Measurements from ENCODE around the gene PEX12. TPM values are rescaled to one million over a fixed set of nuclear protein-coding genes. Genes with fewer than 3 reads are reported as not detected.

Gene PEX12
- total RNA-seq, 1 experiment from 2014 or later: 3.9 TPM

GRCh38 chr17:35617505-35617904 is 39.1 kb upstream of the PEX12 start:
- intact Hi-C loops (cut with micrococcal nuclease): no loop called here
- Histone ChIP-seq H3K9me3 (ENCODE audit: low read length) (no peaks in the 10 kb centered on the region), H4K20me1 (ENCODE audit: low read length) (peaks cover 8% of the 10 kb centered on the region; the same call in 1 of the 2 replicates), H3K4me3 (ENCODE audit: low read length) (no peak overlapping the region), H3F3A (ENCODE audit: low read length, unreplicated experiment) (no peaks in the 10 kb centered on the region), H3K9me2 (replicated peaks; ENCODE audit: low read length) (no peaks in the 10 kb centered on the region), H3K36me3 (ENCODE audit: low read depth, low read length) (peaks cover 24% of the 10 kb centered on the region), H3K27me3 (ENCODE audit: low read length) (no peaks in the 10 kb centered on the region), H2AFZ (ENCODE audit: low read length) (no peak overlapping the region), H3K4me2 (ENCODE audit: low read length) (no peak overlapping the region), H3K9ac (ENCODE audit: low read length) (no peak overlapping the region), H3K4me1 (ENCODE audit: insufficient read depth, low read length) (no peaks in the 10 kb centered on the region), H3K79me2 (ENCODE audit: low read length) (peaks cover 8% of the 10 kb centered on the region; the same call in 1 of the 2 replicates), H3K27ac (ENCODE audit: low read length) (no peak overlapping the region)
- no peak for ATAC-seq
- TF ChIP-seq EZH2phosphoT487 (IDR thresholded peaks at IDR 0.05; ENCODE audit: borderline replicate concordance, low read length) (no peak), EZH2 (IDR thresholded peaks at IDR 0.05; ENCODE audit: low read length, unreplicated experiment) (no peak)
- TF ChIP-seq, protein P1, sequence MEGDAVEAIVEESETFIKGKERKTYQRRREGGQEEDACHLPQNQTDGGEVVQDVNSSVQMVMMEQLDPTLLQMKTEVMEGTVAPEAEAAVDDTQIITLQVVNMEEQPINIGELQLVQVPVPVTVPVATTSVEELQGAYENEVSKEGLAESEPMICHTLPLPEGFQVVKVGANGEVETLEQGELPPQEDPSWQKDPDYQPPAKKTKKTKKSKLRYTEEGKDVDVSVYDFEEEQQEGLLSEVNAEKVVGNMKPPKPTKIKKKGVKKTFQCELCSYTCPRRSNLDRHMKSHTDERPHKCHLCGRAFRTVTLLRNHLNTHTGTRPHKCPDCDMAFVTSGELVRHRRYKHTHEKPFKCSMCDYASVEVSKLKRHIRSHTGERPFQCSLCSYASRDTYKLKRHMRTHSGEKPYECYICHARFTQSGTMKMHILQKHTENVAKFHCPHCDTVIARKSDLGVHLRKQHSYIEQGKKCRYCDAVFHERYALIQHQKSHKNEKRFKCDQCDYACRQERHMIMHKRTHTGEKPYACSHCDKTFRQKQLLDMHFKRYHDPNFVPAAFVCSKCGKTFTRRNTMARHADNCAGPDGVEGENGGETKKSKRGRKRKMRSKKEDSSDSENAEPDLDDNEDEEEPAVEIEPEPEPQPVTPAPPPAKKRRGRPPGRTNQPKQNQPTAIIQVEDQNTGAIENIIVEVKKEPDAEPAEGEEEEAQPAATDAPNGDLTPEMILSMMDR (conservative IDR thresholded peaks at IDR 0.05; ENCODE audit: low read depth, low read length): no peak
- ChIA-PET POLR2A (ENCODE audit: unreplicated experiment) (no interaction called here), CTCF (no interaction called here)
- BruUV-seq (replicated peaks): no TSS peak
- no peak for DNase-seq

- H3K36me3 ChIP-seq (ENCODE audit: low read depth, low read length): peaks cover 24% of the 10 kb centered on the region
- no TSS peak for BruUV-seq (replicated peaks)
- no peaks in the 10 kb centered on the region for H3K9me2 ChIP-seq (replicated peaks; ENCODE audit: low read length)
- ChIA-PET POLR2A (ENCODE audit: unreplicated experiment) (no interaction called here), CTCF (no interaction called here)
- H3F3A ChIP-seq (ENCODE audit: low read length, unreplicated experiment): no peaks in the 10 kb centered on the region
- no peaks in the 10 kb centered on the region for H3K4me1 ChIP-seq (ENCODE audit: insufficient read depth, low read length)
- peaks cover 8% of the 10 kb centered on the region; the same call in 1 of the 2 replicates for H3K79me2 ChIP-seq (ENCODE audit: low read length)
- no peak overlapping the region for H3K27ac ChIP-seq (ENCODE audit: low read length)
- no peaks in the 10 kb centered on the region for H3K9me3 ChIP-seq (ENCODE audit: low read length)
- ATAC-seq (no peak), DNase-seq (no peak)
- intact Hi-C loops (cut with micrococcal nuclease): no loop called here
- no peak overlapping the region for H3K9ac ChIP-seq (ENCODE audit: low read length)
- H3K4me3 ChIP-seq (ENCODE audit: low read length): no peak overlapping the region
- no peak overlapping the region for H2AFZ ChIP-seq (ENCODE audit: low read length)
- TF ChIP-seq, protein P1 (conservative IDR thresholded peaks at IDR 0.05; ENCODE audit: low read depth, low read length): no peak
- TF ChIP-seq EZH2phosphoT487 (IDR thresholded peaks at IDR 0.05; ENCODE audit: borderline replicate concordance, low read length): no peak
- no peak for TF ChIP-seq EZH2 (IDR thresholded peaks at IDR 0.05; ENCODE audit: low read length, unreplicated experiment)
- H3K27me3 ChIP-seq (ENCODE audit: low read length): no peaks in the 10 kb centered on the region
- H4K20me1 ChIP-seq (ENCODE audit: low read length): peaks cover 8% of the 10 kb centered on the region; the same call in 1 of the 2 replicates
- no peak overlapping the region for H3K4me2 ChIP-seq (ENCODE audit: low read length)
These were observed 38.2 kb upstream of the PEX12 start for GRCh38 chr17:35616536-35616935.

DNA sequence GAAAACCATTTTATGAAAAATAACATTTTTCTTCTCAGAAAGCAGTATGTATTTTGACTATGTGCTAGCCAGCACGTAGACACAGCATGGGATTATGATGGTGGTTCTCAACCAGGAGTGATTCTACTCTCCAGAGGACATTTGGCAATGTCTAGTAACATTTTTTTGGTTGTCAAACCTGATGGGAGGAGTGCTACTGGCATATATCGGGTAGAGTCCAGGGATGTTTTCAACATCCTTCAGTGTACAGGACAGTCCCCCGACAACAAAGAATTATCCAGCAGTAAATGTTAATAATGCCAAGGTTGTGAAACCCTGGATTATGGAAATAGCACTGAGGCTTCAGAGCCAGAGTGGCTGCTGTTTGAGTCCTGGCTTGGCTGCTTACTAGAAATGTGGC is 36.4 kb upstream of the PEX12 start:
- H3K4me1 ChIP-seq (ENCODE audit: insufficient read depth, low read length): no peaks in the 10 kb centered on the region
- H3K9me3 ChIP-seq (ENCODE audit: low read length): no peaks in the 10 kb centered on the region
- ATAC-seq (no peak), DNase-seq (no peak)
- H2AFZ ChIP-seq (ENCODE audit: low read length): no peak overlapping the region
- H3K9ac ChIP-seq (ENCODE audit: low read length): no peak overlapping the region
- H3K9me2 ChIP-seq (replicated peaks; ENCODE audit: low read length): no peaks in the 10 kb centered on the region
- peaks cover 8% of the 10 kb centered on the region; the same call in 1 of the 2 replicates for H4K20me1 ChIP-seq (ENCODE audit: low read length)
- H3K4me2 ChIP-seq (ENCODE audit: low read length): no peak overlapping the region
- intact Hi-C loops (cut with micrococcal nuclease): no loop called here
- CTCF ChIA-PET: no interaction called here
- peaks cover 8% of the 10 kb centered on the region; the same call in 1 of the 2 replicates for H3K79me2 ChIP-seq (ENCODE audit: low read length)
- H3K27me3 ChIP-seq (ENCODE audit: low read length): no peaks in the 10 kb centered on the region
- peaks cover 26% of the 10 kb centered on the region for H3K36me3 ChIP-seq (ENCODE audit: low read depth, low read length)
- no peak overlapping the region for H3K27ac ChIP-seq (ENCODE audit: low read length)
- H3K4me3 ChIP-seq (ENCODE audit: low read length): no peak overlapping the region
- BruUV-seq (replicated peaks): no TSS peak
- POLR2A ChIA-PET (ENCODE audit: unreplicated experiment): no interaction called here
- no peaks in the 10 kb centered on the region for H3F3A ChIP-seq (ENCODE audit: low read length, unreplicated experiment)
- TF ChIP-seq, protein P1 (conservative IDR thresholded peaks at IDR 0.05; ENCODE audit: low read depth, low read length): no peak
- TF ChIP-seq EZH2phosphoT487 (IDR thresholded peaks at IDR 0.05; ENCODE audit: borderline replicate concordance, low read length) (no peak), EZH2 (IDR thresholded peaks at IDR 0.05; ENCODE audit: low read length, unreplicated experiment) (no peak)
